WERI-Rb-1 (cell line): ENCODE results near the gene ZFPM1.
A peak's percentile ranks its signal among the peaks of the same experiment; 100 is the strongest.

Source experiments
- DNase-seq: peaks from one replicate; pipeline ENCODE4 v3.0.0-alpha.2; 2020
- H3K27ac ChIP-seq: fragments of 250-450 bp; sonication (Bioruptor Pico); 2 replicates; pipeline ENCODE4 v1.5.1; 2020; ENCODE audit warnings: mild to moderate bottlenecking, moderate library complexity
- H3K27me3 ChIP-seq: fragments of 250-450 bp; sonication (Bioruptor Pico); 2 replicates; pipeline ENCODE4 v1.5.1; 2021; ENCODE audit warnings: mild to moderate bottlenecking, low read depth, moderate library complexity; ENCODE audit not compliant: insufficient read depth, severe bottlenecking
- H3K36me3 ChIP-seq: fragments of 250-450 bp; sonication (Bioruptor Pico); 2 replicates; pipeline ENCODE4 v1.5.1; 2020; ENCODE audit warnings: mild to moderate bottlenecking, moderate library complexity
- H3K4me3 ChIP-seq: 2 replicates; pipeline ENCODE4 v1.5.1; 2011; ENCODE audit warnings: low read depth, mild to moderate bottlenecking, control low read depth, low read length
- H3K9me3 ChIP-seq: fragments of 250-450 bp; sonication (Bioruptor Pico); 2 replicates; pipeline ENCODE4 v1.5.1; 2021; ENCODE audit warnings: mild to moderate bottlenecking, moderate library complexity; ENCODE audit not compliant: severe bottlenecking
- CTCF ChIP-seq: IDR thresholded peaks from 2 replicates; pipeline ENCODE4 v1.5.1; 2011; ENCODE audit warnings: low read depth, mild to moderate bottlenecking, control low read depth, inconsistent platforms, low read length

The ZFPM1 gene

GRCh38 chr16:88504489-88505404 is 51.7 kb downstream of the ZFPM1 start:
- Histone ChIP-seq H3K9me3 (no peaks in the 10 kb centered on the region), H3K27me3 (no peaks in the 10 kb centered on the region), H3K4me3 (no peak overlapping the region), H3K36me3 (no peaks in the 10 kb centered on the region), H3K27ac (peak overlapping the region; percentile 91)
- no peak; the same call in 1 of the 2 replicates for TF ChIP-seq CTCF
- DNase-seq, result peak; percentile 84

GRCh38 chr16:88505405-88506082 is 52.5 kb downstream of the ZFPM1 start:
- H3K4me3 ChIP-seq, result no peak overlapping the region
- no peaks in the 10 kb centered on the region for H3K36me3 ChIP-seq
- H3K27ac ChIP-seq, result peak overlapping the region; percentile 91
- H3K9me3 ChIP-seq, result no peaks in the 10 kb centered on the region
- TF ChIP-seq CTCF, result peak; percentile 45; the same call in 1 of the 2 replicates
- DNase-seq, result peak; percentile 57
- H3K27me3 ChIP-seq, result no peaks in the 10 kb centered on the region

- Histone ChIP-seq H3K27ac (no peak overlapping the region), H3K4me3 (no peak overlapping the region), H3K27me3 (no peaks in the 10 kb centered on the region), H3K36me3 (no peaks in the 10 kb centered on the region), H3K9me3 (no peaks in the 10 kb centered on the region)
- DNase-seq, result no peak
- TF ChIP-seq CTCF, result no peak
Observed at GRCh38 chr16:88506723-88507122, 53.6 kb downstream of the ZFPM1 start.

- Histone ChIP-seq H3K27me3 (no peaks in the 10 kb centered on the region), H3K9me3 (no peaks in the 10 kb centered on the region), H3K27ac (no peak overlapping the region), H3K36me3 (no peaks in the 10 kb centered on the region), H3K4me3 (no peak overlapping the region)
- no peak for TF ChIP-seq CTCF
- DNase-seq, result no peak
Observed at GRCh38 chr16:88507231-88507743, 54.2 kb downstream of the ZFPM1 start.

- peak overlapping the region; percentile 42 for H3K27ac ChIP-seq
- no peaks in the 10 kb centered on the region for H3K9me3 ChIP-seq
- TF ChIP-seq CTCF, result no peak
Observed at GRCh38 chr16:88508376-88508867, 55.3 kb downstream of the ZFPM1 start.

More at GRCh38 chr16:88508376-88508867, 55.3 kb downstream of the ZFPM1 start:
- peak; percentile 38 for DNase-seq
- no peaks in the 10 kb centered on the region for H3K36me3 ChIP-seq
- no peak overlapping the region for H3K4me3 ChIP-seq
- no peaks in the 10 kb centered on the region for H3K27me3 ChIP-seq
